ENCODE measurements around the gene NPAS4. TPM values are rescaled to one million over a fixed set of nuclear protein-coding genes. Genes with fewer than 3 reads are reported as not detected.
A peak's percentile ranks its signal among the peaks of the same experiment; 100 is the strongest.

The NPAS4 gene
- total RNA-seq, 1 experiment from 2014 or later: 1.6 TPM

DNA sequence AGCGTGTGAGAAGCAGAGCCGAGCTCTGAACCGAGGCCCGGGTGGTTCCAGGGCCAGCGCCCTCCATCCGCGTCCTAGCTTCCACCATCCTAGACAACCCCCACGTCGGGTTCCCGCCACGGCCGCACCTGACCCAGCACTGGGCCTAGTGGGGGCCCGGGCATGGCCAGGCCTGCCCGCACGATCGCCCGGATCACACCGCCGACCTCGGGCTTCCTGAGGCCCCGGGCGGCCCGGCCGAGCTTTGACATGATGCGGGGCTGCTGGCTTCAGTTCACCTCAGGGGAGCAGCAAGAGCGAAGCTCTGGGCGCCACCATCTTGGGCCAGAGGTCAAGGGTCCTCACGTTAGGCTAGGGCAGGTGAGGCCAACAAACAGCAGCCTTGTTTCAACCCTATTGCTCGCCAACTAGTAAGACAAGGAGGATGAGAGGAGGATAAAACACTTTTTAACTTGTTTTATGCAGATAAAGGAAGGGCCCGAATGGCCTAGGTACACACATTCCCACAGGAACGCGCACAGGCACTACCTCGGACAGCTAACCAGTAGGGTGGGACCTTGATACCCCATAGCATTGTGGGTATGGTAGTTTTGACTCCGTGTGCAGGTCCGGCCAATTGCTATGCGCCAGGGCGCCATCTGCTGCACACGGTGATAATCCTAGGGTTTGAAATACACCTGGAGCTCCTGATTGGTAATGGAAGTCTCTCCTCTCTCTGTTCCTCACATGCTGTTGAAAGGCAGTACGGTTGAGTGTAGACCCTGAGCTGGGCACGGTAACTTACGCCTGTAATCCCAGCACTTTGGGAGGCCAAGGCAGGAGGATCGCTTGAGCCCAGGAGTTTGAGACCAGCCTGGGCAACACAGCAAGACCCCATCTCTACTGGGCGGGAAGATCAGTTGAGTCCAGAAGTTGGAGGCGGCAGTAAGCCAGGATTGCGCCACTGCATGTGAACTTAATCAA lies 17.9 kb downstream of the NPAS4 start, which contains the start of gene MRPL11:
Gene MRPL11, minus strand, starts transcription at position 345 of the 963 bp plus-strand sequence. Its CDS starts 94 bp downstream, at position 251.
- H2AK5ac ChIP-seq (ENCODE audit: insufficient read length, low read length): no peak within 1 kb of the TSS

More for the DNA sequence above, 17.9 kb downstream of the NPAS4 start, which contains the start of gene MRPL11:
- H2BK20ac ChIP-seq (ENCODE audit: low read depth, low read length, poor library complexity, severe bottlenecking): no peak within 1 kb of the TSS
- H2BK120ac ChIP-seq (ENCODE audit: low read depth, low read length, poor library complexity, severe bottlenecking): no peak within 1 kb of the TSS
- no peak within 1 kb of the TSS for H2BK12ac ChIP-seq (ENCODE audit: insufficient read length, low read depth, low read length)
- H3K9ac ChIP-seq (ENCODE audit: extremely low read depth, insufficient read length, low read length): peak within 1 kb of the TSS; percentile 92
- peak within 1 kb of the TSS; percentile 87 for H3K4me2 ChIP-seq (ENCODE audit: insufficient read depth, insufficient read length, low read length)
- H3K9me3 ChIP-seq (ENCODE audit: control insufficient read depth, low read depth, low read length): peaks cover 10% of the 10 kb centered on the region
- H3K56ac ChIP-seq (ENCODE audit: insufficient read length, low read depth, low read length): no peak within 1 kb of the TSS
- no CpG with 5 or more reads among the region's 45 CpGs for WGBS (ENCODE audit: extremely low coverage, insufficient read length, low lambda C conversion rate)
- Mint-ChIP-seq H3K36me3 (ENCODE audit: insufficient read depth in 1 of 3, low read depth in 3 of 3) (peaks cover 24 to 54% (median 39%) of the 10 kb centered on the region in 3 experiments; a peak in 6 of 7 replicates), H3K4me3 (peak within 1 kb of the TSS; percentile 90 to 92), H3K27ac (peak within 1 kb of the TSS; percentile 100), H3K27me3 (ENCODE audit: low read depth) (no peaks in the 10 kb centered on the region), H3K9me3 (peaks cover 10 to 14% of the 10 kb centered on the region in 2 experiments), H3K4me1 (peaks cover 8 to 17% of the 10 kb centered on the region in 2 experiments)
- TF ChIP-seq, protein P1, sequence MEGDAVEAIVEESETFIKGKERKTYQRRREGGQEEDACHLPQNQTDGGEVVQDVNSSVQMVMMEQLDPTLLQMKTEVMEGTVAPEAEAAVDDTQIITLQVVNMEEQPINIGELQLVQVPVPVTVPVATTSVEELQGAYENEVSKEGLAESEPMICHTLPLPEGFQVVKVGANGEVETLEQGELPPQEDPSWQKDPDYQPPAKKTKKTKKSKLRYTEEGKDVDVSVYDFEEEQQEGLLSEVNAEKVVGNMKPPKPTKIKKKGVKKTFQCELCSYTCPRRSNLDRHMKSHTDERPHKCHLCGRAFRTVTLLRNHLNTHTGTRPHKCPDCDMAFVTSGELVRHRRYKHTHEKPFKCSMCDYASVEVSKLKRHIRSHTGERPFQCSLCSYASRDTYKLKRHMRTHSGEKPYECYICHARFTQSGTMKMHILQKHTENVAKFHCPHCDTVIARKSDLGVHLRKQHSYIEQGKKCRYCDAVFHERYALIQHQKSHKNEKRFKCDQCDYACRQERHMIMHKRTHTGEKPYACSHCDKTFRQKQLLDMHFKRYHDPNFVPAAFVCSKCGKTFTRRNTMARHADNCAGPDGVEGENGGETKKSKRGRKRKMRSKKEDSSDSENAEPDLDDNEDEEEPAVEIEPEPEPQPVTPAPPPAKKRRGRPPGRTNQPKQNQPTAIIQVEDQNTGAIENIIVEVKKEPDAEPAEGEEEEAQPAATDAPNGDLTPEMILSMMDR (conservative IDR thresholded peaks at IDR 0.05): peak; percentile 73
- H3K23ac ChIP-seq (ENCODE audit: insufficient read length, low read depth, low read length): no peak within 1 kb of the TSS
- H3K79me1 ChIP-seq (ENCODE audit: insufficient read depth, low read depth, low read length, poor library complexity, severe bottlenecking): no peaks in the 10 kb centered on the region
- H3K4ac ChIP-seq (ENCODE audit: low read depth, low read length): no peak within 1 kb of the TSS
- H3K18ac ChIP-seq (ENCODE audit: insufficient read length, low read depth, low read length): peak within 1 kb of the TSS; percentile 78
- peak within 1 kb of the TSS; percentile 21 for H3K27ac ChIP-seq (ENCODE audit: insufficient read length, low read depth, low read length)
- no peak within 1 kb of the TSS for H3T11ph ChIP-seq (ENCODE audit: low read length)
- peak within 1 kb of the TSS; percentile 4 for H4K5ac ChIP-seq (ENCODE audit: insufficient read length, low read depth, low read length)
- H4K20me1 ChIP-seq (ENCODE audit: control insufficient read depth, insufficient read depth, insufficient read length): no peaks in the 10 kb centered on the region
- no peak within 1 kb of the TSS for H2AFZ ChIP-seq (ENCODE audit: low read length)
- no peaks in the 10 kb centered on the region for H3K27me3 ChIP-seq (ENCODE audit: insufficient read depth, low read length)
- H4K8ac ChIP-seq (replicated peaks; ENCODE audit: insufficient read length, low read depth, low read length): no peak within 1 kb of the TSS
- no peak within 1 kb of the TSS for H4K91ac ChIP-seq (ENCODE audit: insufficient read length, low read depth, low read length)
- no peaks in the 10 kb centered on the region for H3K4me1 ChIP-seq (ENCODE audit: insufficient read depth, low read length)
- H3K23me2 ChIP-seq (ENCODE audit: insufficient read length, low read depth, low read length, poor library complexity, severe bottlenecking): peaks cover 7% of the 10 kb centered on the region
- H2BK5ac ChIP-seq (ENCODE audit: insufficient read length, low read length): peak within 1 kb of the TSS; percentile 9
- peak within 1 kb of the TSS; percentile 85 for H3K14ac ChIP-seq (ENCODE audit: insufficient read depth, low read length)
- H3K79me2 ChIP-seq (ENCODE audit: insufficient read depth, low read length): no peaks in the 10 kb centered on the region
- H2BK15ac ChIP-seq (ENCODE audit: low read depth, low read length): no peak within 1 kb of the TSS
- peak; percentile 96 for DNase-seq
